ENCODE results near the gene MAMSTR.
A peak's percentile ranks its signal among the peaks of the same experiment; 100 is the strongest.
"Not testable (repeated sequence)": the region's sequence is repeated elsewhere in the genome, so short reads cannot be mapped to it uniquely, and the experiment has no call there.

The MAMSTR gene

DNA sequence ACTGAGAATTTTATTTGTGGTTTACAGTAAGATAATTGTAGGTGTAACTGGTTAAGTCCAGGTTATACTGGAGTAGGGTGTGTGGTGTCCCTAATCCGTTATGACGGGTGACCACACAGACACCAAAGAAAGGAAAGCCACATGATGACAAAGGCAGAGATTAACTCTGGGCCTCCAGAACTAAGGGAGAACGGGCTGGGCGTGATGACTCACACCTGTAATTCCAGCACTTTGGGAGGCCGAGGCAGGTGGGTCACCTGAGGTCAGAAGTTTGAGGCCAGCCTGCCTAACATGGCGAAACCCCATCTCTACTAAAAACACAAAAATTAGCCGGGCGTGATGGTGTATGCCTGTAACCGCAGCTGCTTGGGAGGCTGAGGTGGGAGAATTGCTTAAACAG lies 33.9 kb downstream of the MAMSTR start:
- DNase-seq = no peak

DNA sequence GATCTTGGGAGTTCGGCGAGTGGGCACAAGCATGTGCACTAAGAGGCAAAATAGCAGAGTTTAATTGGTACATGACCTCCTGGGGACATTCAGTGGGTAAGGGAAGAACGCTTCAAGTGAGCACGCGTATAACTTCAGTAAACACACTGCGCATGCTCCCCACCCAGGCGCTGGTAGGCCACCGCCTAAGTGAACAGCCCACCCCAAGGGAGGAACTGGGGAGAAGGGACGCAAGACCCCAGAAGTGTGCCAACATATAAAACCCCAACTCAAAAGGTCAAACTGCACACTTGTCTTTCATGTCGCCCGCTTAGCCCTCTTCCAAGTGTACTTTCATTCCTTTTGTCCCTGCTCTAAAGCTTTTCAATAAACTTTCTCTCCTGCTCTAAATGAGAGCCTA lies 36.2 kb downstream of the MAMSTR start:
- DNase-seq = no peak

DNA sequence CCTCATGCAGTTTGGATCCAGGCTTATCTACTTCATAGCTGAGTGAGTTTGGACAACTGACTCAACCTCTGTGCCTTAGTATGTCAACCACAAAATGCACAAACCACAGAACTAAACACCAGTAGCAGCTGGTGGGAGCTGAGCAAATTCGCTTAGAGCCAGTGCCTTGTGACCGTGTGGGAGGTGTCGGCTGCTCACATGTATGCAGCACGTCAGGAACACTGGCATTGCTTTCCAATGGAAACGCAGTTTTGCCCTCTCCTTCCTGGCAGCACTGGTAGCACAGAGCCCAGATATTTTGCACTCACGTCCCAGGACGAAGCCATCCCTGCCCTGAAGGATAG lies 38.4 kb downstream of the MAMSTR start:
- no peak for DNase-seq

DNA sequence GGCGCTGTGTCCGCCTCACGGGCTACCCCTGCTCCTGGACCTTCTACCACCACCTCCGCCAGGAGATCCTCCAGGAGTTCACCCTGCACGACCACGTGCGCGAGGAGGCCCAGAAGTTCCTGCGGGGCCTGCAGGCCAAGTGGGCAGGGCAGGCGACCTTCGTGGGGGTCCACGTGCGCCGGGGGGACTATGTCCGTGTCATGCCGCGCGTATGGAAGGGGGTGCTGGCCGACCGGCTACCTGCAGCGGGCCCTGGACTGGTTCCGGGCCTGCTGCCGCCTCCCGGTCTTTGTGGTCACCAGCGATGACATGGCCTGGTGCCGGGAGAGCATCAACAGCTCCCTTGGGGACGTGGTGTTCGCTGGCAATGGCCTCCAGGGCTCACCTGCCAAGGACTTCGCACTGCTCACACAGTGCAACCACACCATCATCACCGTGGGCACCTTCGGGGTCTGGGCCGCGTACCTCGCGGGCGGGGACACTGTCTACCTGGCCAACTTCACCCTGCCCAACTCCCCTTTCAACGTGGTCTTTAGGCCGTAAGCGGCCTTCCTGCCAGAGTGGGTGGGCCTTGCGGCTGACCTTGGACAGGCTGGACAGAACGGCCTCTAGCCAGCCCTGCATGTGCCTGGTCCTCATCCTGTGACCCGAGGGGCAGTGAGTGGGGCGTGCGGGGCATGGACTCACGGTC lies 38.9 kb downstream of the MAMSTR start:
- no peak for DNase-seq

DNA sequence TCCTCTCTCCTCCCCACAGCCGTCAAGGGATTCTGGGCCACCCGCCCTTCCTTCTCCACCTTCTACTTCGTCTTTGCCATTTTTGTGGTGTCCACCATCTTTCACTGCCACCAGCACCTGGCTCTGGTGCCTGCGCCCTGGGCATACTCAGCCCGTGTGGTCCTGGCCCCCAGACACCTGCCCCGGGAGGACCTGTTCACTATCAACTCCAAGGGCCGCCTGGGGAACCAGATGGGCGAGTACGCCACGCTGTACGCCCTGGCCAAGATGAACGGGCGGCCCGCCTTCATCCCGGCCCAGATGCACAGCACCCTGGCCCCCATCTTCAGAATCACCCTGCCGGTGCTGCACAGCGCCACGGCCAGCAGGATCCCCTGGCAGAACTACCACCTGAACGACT lies 39.5 kb downstream of the MAMSTR start:
- not testable (repeated sequence) for DNase-seq

DNA sequence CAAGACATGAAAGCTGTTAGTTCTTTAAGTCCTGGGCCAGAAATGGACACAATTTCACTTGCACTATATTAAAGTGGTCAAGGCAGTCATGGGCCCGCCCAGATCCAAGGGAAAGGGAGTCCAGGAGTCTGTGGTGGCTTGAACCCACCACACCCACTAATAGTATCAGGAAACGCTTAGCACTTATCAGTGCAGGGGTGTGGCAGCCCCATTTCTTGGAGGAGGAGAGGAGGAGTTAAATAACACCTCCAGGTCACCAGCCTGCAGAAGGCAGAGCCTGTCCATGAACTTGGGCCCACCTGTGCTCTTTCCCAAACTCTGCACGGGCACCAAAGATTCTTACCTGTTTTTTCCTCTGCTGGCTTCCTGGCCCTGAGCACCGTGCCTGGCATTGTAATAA lies 41.3 kb downstream of the MAMSTR start:
- DNase-seq = no peak

DNA sequence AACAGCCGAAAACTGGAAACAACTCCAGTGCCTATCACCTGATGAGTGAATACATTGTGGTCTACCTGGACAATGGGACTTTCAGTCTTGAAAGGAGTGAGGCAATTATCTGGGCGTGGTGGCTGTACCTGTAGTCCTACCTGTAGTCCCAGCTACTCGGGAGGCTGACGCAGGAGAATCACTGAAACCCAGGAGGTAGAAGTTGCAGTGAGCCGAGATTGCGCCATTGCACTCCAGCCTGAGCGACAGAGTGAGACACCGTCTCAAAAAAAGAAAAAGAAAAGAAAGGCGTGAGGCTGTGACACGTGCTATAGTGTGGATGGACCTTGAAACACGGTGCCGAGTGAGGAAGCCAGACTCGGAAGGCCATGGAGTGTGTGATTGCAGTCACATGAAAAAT lies 42.6 kb downstream of the MAMSTR start:
- DNase-seq = no peak

DNA sequence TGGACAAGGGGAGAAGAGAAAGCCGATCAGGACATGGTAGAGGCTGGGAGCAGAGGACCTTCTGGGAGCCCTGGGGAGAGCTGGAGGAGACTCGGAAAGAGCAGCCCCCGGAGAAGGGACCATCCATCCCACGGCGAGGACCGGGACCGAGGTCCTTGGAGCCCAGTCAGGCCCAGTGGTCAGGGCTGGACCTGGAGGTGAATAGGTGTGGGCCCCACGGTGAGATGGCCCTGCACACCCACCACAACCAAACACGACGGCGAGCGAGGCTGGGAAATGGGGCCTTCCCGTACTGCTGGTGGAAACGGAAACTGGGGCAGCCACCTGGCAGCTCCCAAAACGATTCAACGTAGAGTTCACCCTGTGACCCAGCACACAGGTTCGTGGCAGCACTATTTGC lies 43.0 kb downstream of the MAMSTR start:
- no peak for DNase-seq

DNA sequence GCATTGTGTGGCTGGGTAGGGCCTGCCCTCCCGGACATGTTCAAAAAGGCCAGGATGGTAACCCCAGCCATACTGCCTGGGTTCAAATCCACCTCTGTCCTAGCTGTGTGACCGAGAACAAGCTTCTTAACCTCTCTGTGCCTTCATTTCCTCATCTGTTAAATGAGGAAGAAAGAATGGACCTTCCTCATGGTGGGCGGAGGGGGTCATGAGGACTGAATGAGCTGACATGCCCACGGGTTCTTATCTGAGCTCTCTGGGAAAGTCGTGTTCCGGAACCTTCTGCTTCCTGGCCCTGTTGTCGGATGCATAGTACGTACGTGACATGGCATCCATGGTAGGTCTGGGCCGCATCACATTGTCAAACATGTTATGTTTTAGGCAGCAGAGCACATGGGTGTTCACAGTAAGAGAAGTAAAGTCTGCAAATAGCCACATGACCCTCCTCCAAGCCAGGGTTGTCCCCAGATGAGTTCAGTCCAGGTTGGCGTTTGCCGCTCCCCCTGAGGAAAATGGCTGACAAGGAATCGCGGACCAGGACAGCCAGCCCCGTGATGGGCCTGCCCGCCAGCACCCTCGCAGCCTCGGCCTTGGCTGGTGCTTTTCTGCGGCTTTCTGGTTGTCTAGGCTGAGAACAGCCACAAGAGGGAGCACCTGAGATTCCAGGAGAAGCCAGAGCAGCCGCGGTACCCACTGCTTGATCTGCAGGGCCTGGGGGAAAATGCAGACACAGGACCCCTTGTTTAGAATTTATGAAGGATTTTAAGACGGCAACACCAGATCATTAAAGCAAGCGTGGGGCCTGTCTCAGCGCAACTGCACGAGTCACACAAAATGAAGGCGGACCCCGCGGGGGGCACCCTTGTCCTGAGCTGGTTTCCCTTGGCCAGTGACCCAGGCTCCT lies 44.4 kb downstream of the MAMSTR start:
- DNase-seq = peak; percentile 84 to 94

DNA sequence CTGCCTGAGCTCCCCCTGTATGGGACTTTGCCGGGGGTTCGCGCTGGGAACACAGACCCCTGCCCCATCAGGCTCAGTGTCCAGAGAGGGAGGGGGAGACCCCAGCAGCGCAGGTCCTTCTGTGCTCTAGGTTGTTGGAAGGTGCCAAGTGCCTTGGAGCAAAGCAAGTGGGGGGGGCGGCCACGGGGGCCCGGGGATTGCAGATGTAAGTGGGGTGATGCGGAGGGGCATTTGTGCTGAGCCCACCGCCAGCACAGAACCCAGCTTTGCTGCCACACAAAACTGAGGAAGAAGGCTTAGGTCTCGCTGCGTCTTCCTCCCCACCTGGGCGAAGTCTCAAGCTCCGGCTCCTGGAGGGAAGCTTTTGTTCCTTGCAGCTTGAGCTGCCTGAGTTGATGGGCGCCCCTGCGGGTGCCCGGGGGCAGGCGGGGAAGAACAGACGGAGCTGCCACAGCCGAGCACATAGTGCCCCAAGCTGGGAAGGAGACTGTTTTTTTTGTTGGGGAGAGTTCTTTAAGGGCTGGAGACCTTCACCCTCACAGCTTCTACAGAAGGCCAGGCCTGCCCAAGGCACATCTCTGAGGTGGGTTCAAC lies 45.2 kb downstream of the MAMSTR start:
- DNase-seq = no peak

DNA sequence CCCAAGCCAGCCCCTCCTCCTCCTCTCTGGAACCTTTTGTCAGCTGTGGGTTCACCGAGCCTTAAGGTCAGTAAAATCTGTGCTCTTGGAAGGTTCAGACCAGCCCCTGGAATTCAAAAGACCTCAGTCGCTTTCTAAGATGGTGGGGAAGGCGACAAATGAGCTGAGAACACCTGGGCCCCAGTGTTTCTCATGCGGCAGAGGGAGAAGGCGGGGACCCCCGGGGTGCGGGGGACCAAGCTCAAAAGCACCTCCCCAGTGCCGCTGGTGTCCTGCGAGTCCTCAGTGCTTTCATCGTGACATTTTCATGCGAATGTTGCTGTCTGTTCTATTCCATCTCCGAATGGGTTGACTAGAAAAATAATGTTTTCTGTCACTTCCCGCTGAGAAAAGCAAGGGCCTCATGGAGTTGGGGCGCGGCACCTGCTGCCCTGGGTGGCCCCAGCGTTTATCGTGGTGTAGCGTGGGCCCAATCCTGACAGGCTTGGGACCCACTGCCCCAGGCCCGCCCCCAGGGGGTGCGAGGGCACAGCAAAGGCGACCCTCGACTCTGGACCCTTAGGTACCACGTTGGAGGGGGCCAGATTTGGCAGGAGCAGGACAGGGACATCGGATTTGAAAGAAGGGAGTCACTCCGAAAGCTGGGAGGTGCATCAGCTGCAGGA lies 46.0 kb downstream of the MAMSTR start:
- DNase-seq = no peak

DNA sequence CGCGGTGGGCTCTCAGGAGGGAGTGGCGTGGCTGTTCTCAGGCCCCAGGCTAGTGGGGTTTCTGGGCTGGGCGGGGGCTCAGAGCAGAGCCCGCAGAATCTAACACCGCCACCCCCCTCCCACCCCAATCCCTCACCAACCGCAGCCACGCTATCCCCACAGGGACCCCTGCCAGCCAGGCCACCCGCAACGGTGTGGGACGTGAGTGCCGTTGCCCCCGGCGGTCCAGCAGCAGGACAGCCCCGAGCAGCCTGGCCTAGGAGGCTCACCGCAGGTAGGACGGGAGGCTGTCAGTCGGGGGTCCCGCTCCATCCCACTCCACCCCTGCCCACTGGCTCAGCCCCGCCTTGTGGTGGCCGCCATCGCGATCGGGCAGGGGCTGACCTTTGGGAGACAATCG lies 46.5 kb downstream of the MAMSTR start, which contains the start of gene NTN5:
NTN5 (minus strand) TSS at position 24 of the 400 bp plus-strand sequence. CDS start 2,031 bp downstream, outside the sequence.
- DNase-seq = no peak

DNA sequence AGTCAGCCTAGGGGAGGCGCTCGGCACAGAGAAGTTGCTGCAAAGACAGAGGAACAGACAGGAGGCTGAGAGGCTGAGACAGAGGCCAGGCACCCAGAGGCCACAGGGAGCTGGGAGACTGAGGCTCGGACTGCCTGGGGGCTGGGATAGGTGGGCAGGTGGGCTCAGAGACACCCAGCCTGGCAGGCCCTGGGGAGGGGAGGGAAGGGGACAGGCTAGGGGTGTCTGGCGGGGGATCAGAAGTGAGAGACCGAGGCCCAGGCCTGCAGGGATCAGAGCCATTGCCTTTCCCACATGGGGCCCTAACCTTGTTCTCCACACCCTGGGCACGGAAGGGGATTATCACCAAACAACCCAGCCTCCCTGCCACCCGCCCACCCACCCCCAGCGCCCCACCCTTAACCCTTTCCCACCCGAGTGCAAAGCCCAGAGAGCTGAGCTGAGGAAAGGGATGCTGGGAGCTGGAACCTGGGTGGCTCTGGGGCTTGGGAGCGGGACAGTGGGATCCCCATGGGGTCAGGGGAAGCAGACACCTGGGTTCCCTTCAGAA lies 48.0 kb downstream of the MAMSTR start:
- DNase-seq = peak; percentile 66 to 82

DNA sequence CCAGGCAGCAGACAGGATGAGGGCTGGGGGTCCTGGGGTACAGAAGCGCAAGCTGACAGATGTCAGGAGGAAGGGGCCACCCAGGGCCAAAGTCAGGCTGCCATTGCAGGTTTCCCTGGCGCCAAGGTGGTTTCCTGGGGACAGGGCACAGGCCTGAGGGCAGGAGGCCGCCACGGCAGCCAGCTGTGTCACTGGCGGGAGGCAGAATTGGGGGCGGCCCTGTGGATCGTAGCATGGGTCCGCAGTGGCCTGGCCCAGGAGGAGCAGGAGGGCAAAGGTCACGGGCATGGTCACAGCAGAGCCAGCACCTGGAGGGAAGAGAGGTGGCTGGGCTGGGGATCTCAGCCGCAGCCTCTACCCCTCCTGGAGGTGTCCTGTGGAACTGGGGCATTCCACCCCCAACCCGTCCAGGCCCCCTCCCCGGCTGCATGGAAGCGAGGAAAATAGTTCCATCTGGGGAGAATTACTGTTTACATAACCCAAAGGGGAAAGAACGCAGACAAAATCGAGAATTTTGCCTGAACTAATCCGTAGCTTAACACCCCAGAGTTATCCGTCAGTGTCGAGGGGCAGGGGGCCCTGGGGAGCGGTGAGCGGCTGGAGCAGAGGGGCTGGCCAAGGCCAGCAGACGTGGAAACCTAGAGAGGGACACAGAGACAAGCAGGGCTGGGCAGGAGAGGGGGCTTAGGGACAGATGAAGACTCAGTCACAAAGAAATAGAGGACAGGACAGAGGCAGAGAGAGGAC lies 48.7 kb downstream of the MAMSTR start:
- peak in 1 of 2 experiments; percentile 31 for DNase-seq

DNA sequence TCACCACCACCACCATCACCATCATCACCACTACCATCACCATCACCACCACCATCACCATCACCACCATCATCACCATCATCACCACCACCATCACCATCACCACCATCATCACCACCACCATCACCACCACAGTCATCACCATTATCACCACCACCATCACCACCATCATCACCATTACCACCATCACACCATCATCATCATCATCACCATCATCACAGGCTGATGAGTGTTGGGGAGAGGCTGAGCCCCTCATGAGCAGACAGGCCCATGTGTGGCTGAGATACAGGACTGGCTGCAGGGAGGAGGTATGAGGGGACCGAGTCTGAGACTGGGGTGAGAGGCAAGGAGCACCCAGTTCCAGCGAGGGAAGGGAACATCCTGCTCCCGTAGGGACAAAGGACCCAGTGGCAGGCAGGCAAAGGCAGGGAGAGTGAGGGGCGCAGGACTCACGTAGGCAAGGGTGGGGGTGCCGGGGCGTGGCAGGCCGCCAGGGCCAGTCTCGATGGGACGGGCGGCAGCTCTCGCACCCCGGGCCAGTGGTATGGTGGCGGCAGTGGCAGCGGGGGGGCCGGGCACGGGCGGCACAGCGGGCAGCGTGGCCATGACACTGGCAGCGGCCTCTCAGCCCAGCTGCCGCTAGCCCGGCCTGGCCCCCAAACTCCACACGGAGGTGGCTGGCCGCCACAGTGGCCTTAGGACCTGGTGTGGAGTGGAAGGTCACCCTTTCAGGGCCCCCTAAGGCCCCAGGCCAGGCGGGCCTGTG lies 49.4 kb downstream of the MAMSTR start:
- DNase-seq = no peak

DNA sequence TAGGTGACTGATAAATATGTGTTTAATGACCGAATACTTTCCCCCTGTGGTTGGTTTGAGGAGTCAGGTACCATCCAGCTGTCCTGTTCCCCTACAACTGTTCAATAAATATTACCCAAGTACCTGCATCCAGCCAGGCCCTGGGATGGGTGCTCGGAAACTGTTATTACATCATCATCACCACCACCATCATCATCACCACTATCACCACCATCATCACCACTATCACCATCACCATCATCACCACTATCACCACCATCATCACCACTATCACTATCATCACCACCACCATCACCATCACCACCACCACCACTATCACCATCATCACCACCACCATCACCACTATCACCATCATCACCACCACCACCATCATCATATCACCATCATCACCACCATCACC lies 50.8 kb downstream of the MAMSTR start:
- DNase-seq = no peak

DNA sequence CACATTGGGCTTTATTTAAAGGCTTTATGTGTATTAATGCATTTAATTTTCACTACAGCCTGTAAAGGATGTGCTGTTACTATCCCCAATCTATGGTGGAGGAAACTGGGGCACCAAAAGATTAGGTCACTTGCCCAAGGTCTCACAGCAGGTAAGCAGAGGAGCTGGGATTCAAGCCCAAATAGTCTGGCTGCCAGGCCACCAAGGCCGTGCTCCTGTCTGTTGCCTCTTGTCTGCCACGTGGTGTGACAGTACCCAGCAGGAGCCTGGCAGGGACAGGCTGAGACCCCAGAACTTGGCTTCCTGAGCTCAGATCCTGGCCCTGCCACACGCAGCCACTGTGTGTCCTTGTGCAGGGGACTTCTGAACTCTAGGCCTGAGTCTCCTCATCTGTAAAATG lies 51.2 kb downstream of the MAMSTR start:
- DNase-seq = no peak

DNA sequence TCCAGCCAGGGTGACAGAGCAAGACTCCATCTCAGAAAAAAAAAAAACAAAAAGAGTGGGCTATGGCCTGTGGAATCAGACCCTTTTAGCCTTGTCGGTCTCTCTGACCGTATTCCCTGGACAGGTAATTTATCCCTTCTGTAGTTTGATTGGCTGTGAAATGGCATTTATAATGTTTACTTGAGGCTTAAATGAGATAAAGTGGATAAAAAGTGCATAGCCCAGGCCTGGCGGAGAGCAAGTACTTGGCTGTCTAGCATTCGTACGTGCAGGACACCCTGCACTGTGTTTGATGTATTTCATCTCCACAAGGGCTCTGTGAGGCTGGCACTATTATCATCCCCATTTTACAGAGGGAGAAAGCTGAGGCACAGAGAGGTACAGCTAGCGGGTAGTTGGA lies 53.7 kb downstream of the MAMSTR start:
- DNase-seq = no peak

DNA sequence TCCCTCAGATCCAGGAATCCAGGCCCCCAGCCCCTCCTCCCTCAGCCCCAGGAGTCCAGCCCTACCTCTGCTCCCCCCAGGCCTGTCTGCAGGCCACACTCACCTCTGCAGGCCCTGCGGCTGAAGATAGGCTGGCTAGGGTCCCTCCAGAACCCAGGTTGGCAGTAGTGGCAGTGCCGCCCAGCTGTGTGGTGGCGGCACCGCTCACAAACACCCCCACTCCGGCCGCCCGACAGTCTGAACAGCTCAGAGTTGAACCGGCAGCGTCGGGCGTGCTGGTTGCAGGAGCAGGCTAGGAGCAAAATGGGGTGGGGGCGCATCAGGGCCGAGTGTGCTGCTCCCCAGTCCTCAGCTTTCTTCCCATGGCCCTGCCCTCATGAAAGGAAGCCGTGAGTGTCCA lies 55.0 kb downstream of the MAMSTR start:
- no peak for DNase-seq

DNA sequence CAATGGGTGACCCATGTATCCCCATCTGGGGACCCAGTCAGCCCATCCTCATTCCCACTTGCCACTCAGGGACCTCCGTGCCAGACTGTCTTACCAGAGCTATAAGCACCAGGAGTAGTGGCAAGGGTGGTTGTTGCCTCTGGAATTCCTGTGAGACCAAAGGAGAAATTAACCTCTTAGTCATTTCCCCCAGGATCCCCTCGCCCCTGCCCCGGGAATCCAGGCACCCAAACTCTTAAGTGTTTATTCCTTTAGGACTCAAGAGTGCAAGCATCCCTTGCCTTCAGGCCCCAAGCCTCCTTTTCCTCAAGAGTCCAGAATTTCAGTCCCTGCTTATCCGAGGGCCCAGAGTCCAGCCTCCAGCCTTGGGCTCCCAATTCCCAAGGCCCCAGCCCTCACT lies 55.9 kb downstream of the MAMSTR start:
- no peak for DNase-seq

Measured in NCI-H524 (cell line).